GM12873 (cell line): ENCODE measurements around the gene ANTXR1.

ENCODE experiments used
- CTCF ChIP-seq: IDR thresholded peaks from 2 replicates; pipeline ENCODE4 v1.5.1; 2012; ENCODE audit warnings: low read depth, mild to moderate bottlenecking, moderate library complexity, low read length, control low read depth; ENCODE audit not compliant: insufficient read depth; ENCODE audit errors: missing control alignments

Gene ANTXR1

GRCh38 chr2:69138247-69138772 is 125.3 kb downstream of the ANTXR1 start:
- no peak for TF ChIP-seq CTCF

DNA sequence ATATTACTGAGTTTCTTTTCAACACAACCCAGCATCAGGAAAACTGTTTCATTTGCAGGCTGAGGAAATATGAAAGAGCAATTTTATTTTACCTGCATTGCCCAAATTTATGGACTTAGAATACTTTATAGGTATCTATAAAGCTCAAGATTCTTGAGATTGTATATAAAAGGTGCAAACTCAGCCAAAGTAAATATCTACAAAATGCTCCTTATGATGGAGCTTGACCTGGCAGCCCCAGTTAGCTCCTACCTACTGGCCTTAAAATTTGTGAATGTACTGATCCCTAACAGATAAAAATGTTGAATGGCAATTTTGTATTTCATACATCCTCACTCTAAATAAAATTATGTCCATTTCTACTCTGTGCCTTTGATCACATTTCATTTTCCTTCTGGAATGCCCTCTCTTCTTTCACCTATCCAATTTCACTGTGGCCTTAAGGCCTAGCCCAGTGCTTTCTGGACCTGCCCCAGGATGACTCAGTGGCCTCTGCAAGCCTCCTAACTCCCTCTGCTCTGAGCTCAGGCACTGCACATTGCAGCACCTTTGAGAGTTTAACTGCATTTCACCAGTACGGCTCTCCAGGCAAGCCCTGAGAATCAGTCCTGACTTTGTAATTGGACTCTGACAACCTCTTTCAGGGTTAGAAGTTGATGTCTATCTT is 125.9 kb downstream of the ANTXR1 start:
- TF ChIP-seq CTCF, result no peak

- no peak for TF ChIP-seq CTCF
Measured at GRCh38 chr2:69139778-69140670, 127.0 kb downstream of the ANTXR1 start.

- no peak for TF ChIP-seq CTCF
Measured at GRCh38 chr2:69141061-69141460, 128.1 kb downstream of the ANTXR1 start.

DNA sequence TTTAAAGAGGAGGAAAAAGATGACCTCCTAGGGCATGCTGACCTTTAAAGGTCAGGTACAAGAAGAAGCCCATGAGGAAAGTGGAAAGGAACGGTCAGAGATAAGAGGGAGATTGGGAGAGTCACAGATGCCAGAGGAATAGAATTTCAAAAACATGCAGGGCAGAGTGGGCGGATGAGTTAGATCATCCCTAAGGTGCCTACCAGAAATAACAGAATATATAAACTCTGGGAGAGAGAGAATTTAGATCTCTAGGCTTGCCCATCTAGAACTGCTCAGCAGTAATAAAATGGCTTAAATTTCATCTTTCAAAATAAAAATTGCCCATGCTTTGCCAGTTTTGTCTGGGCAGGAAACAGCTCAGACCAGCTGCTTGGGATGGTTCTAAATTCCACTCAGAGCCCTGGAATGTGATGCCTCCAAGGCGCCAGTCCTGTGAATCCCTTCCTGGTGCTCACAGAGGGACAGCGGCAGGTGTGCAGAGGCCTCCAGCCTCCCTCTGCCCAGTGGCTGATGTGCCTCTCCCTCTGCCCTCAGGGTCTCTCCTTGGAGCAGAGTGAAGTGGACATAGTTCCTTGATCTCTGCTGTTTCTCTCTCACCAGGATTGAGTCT is 130.9 kb downstream of the ANTXR1 start:
- no peak for TF ChIP-seq CTCF

DNA sequence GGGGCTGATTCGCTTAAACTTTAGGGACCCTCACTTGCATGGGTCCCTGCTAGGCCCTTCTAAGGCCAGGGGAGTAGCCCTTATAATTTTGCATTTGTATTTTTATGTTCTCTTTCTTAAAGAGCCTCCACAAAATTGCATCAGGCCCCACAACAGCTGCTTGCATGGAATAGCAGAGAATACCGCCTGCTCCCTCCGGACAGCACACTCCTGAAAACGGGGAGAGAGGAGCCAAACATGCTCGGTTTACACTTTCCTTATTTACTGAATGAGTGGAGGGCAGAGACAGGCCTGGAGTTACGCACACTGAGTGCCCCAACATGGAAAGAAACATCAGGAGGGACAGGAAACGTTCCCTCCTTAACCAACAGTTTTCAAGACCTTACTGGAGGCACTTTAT is 132.2 kb downstream of the ANTXR1 start:
- TF ChIP-seq CTCF, result no peak
